ENCODE results near the gene CDH22.

GRCh38 chr20:46230801-46231282, 77.5 kb downstream of the CDH22 start:
- TF ChIP-seq EZH2 (IDR thresholded peaks at IDR 0.05; ENCODE audit: low read length, missing control alignments) (no peak), CTCF (conservative IDR thresholded peaks at IDR 0.05 in 1 of 2, IDR thresholded peaks at IDR 0.05 in 1 of 2; ENCODE audit: low read depth in 1 of 2, low read length in 2 of 2) (no peak)
